H9 (cell line): ENCODE measurements around the gene SPRR2F. TPM values are rescaled to one million over a fixed set of nuclear protein-coding genes. Genes with fewer than 3 reads are reported as not detected.

ENCODE experiments used
- DNase-seq: peaks from one replicate; pipeline ENCODE4 v3.0.0-alpha.2; 2017
- H2AFZ ChIP-seq: one replicate; pipeline ENCODE4 v1.6.1; 2013; ENCODE audit warnings: mild to moderate bottlenecking, low read length, control low read depth, moderate library complexity
- H2AK5ac ChIP-seq: 2 replicates; pipeline ENCODE4 v1.6.1; 2013; ENCODE audit warnings: low read length, control low read depth, mixed read lengths; ENCODE audit not compliant: insufficient read length
- H2BK120ac ChIP-seq: one replicate; pipeline ENCODE4 v1.6.1; 2013; ENCODE audit warnings: low read depth, mild to moderate bottlenecking, low read length, control low read depth, inconsistent platforms; ENCODE audit not compliant: poor library complexity, severe bottlenecking
- H2BK12ac ChIP-seq: 2 replicates; pipeline ENCODE4 v1.6.1; 2013; ENCODE audit warnings: low read length, control low read depth, mixed read lengths, low read depth; ENCODE audit not compliant: insufficient read length
- H2BK15ac ChIP-seq: 2 replicates; pipeline ENCODE4 v1.6.1; 2013; ENCODE audit warnings: low read depth, low read length, control low read depth
- H2BK20ac ChIP-seq: one replicate; pipeline ENCODE4 v1.6.1; 2013; ENCODE audit warnings: low read depth, mild to moderate bottlenecking, low read length, control low read depth, inconsistent platforms; ENCODE audit not compliant: poor library complexity, severe bottlenecking
- H2BK5ac ChIP-seq: 2 replicates; pipeline ENCODE4 v1.6.1; 2013; ENCODE audit warnings: low read length, control low read depth, mixed read lengths; ENCODE audit not compliant: insufficient read length
- H3K14ac ChIP-seq: 2 replicates; pipeline ENCODE4 v1.6.1; 2013; ENCODE audit warnings: low read length, control low read depth; ENCODE audit not compliant: insufficient read depth
- H3K18ac ChIP-seq: 2 replicates; pipeline ENCODE4 v1.6.1; 2013; ENCODE audit warnings: low read depth, mild to moderate bottlenecking, mixed read lengths, low read length, control low read depth; ENCODE audit not compliant: insufficient read length
- H3K23ac ChIP-seq: 2 replicates; pipeline ENCODE4 v1.6.1; 2013; ENCODE audit warnings: low read length, control low read depth, mixed read lengths, low read depth; ENCODE audit not compliant: insufficient read length
- H3K23me2 ChIP-seq: 2 replicates; pipeline ENCODE4 v1.6.1; 2013; ENCODE audit warnings: low read depth, mild to moderate bottlenecking, mixed read lengths, low read length, control low read depth; ENCODE audit not compliant: insufficient read length, poor library complexity, severe bottlenecking
- H3K27ac ChIP-seq: 2 replicates; pipeline ENCODE4 v1.5.1; 2013; ENCODE audit warnings: low read length, control low read depth, mixed read lengths, low read depth; ENCODE audit not compliant: insufficient read length
- H3K27me3 ChIP-seq: 2 replicates; pipeline ENCODE4 v1.6.1; 2013; ENCODE audit warnings: low read length, control low read depth, inconsistent platforms; ENCODE audit not compliant: insufficient read depth
- H3K4ac ChIP-seq: 2 replicates; pipeline ENCODE4 v1.6.1; 2013; ENCODE audit warnings: low read depth, mild to moderate bottlenecking, control low read depth, inconsistent platforms, low read length, moderate library complexity
- H3K4me1 ChIP-seq: 2 replicates; pipeline ENCODE4 v1.6.1; 2013; ENCODE audit warnings: low read length, control low read depth, inconsistent platforms; ENCODE audit not compliant: insufficient read depth
- H3K4me2 ChIP-seq: 2 replicates; pipeline ENCODE4 v1.6.1; 2013; ENCODE audit warnings: low read length, control low read depth, mixed read lengths; ENCODE audit not compliant: insufficient read length, insufficient read depth
- H3K56ac ChIP-seq: 2 replicates; pipeline ENCODE4 v1.6.1; 2013; ENCODE audit warnings: low read depth, mild to moderate bottlenecking, mixed read lengths, low read length, control low read depth; ENCODE audit not compliant: insufficient read length
- H3K79me1 ChIP-seq: 2 replicates; pipeline ENCODE4 v1.6.1; 2013; ENCODE audit warnings: low read depth, mild to moderate bottlenecking, moderate library complexity, low read length, control low read depth, inconsistent platforms; ENCODE audit not compliant: insufficient read depth, poor library complexity, severe bottlenecking
- H3K79me2 ChIP-seq: 2 replicates; pipeline ENCODE4 v1.6.1; 2013; ENCODE audit warnings: low read length, control low read depth, inconsistent platforms; ENCODE audit not compliant: insufficient read depth
- H3K9ac ChIP-seq: 2 replicates; pipeline ENCODE4 v1.6.1; 2013; ENCODE audit warnings: low read length, control low read depth, mixed read lengths; ENCODE audit not compliant: insufficient read length; ENCODE audit errors: extremely low read depth
- H3K9me3 ChIP-seq: one replicate; pipeline ENCODE4 v1.6.1; 2013; ENCODE audit warnings: low read depth, low read length, inconsistent platforms; ENCODE audit not compliant: control insufficient read depth
- H3T11ph ChIP-seq: one replicate; pipeline ENCODE4 v1.6.1; 2013; ENCODE audit warnings: mild to moderate bottlenecking, low read length, control low read depth, inconsistent platforms
- H4K20me1 ChIP-seq: one replicate; pipeline ENCODE4 v1.6.1; 2013; ENCODE audit not compliant: control insufficient read depth, insufficient read length, insufficient read depth
- H4K5ac ChIP-seq: 2 replicates; pipeline ENCODE4 v1.6.1; 2013; ENCODE audit warnings: low read depth, mild to moderate bottlenecking, mixed read lengths, low read length, control low read depth; ENCODE audit not compliant: insufficient read length
- H4K8ac ChIP-seq: replicated peaks from 2 replicates; pipeline ENCODE4 v1.6.1; 2013; ENCODE audit warnings: low read length, control low read depth, mixed read lengths, low read depth; ENCODE audit not compliant: insufficient read length
- H4K91ac ChIP-seq: 2 replicates; pipeline ENCODE4 v1.6.1; 2013; ENCODE audit warnings: low read depth, mild to moderate bottlenecking, moderate library complexity, mixed read lengths, low read length, control low read depth; ENCODE audit not compliant: insufficient read length
- H3K27ac Mint-ChIP-seq, 3 experiments: 2 replicates in 2 of 3; 3 replicates in 1 of 3; pipeline ENCODE4 v1.8.0; 2020 to 2021; ENCODE audit warnings: mixed read lengths in 3 of 3, mild to moderate bottlenecking in 1 of 3, moderate library complexity in 1 of 3
- H3K27me3 Mint-ChIP-seq: 2 replicates; pipeline ENCODE4 v1.8.0; 2021; ENCODE audit warnings: low read depth, mild to moderate bottlenecking, moderate library complexity, mixed read lengths
- H3K36me3 Mint-ChIP-seq, 3 experiments: 2 replicates in 2 of 3; 3 replicates in 1 of 3; pipeline ENCODE4 v1.8.0; 2020 to 2021; ENCODE audit warnings: low read depth in 3 of 3, mixed read lengths in 3 of 3; ENCODE audit not compliant: insufficient read depth in 1 of 3
- H3K4me1 Mint-ChIP-seq, 2 experiments: 2 replicates each; pipeline ENCODE4 v1.8.0; 2020; ENCODE audit warnings: mixed read lengths in 2 of 2
- H3K4me3 Mint-ChIP-seq, 2 experiments: 2 replicates in 1 of 2; 3 replicates in 1 of 2; pipeline ENCODE4 v1.8.0; 2020 to 2021; ENCODE audit warnings: mild to moderate bottlenecking in 2 of 2, mixed read lengths in 2 of 2, moderate library complexity in 1 of 2
- H3K9me3 Mint-ChIP-seq, 2 experiments: 2 replicates in 1 of 2; 3 replicates in 1 of 2; pipeline ENCODE4 v1.8.0; 2020; ENCODE audit warnings: mild to moderate bottlenecking in 2 of 2, mixed read lengths in 2 of 2, moderate library complexity in 1 of 2
- WGBS: extraction: QIAGEN DNeasy Blood & Tissue Kit; methylation state at CpG from one replicate; pipeline ENCODE4 v1.1.7; 2013; ENCODE audit warnings: missing lambda C conversion rate, low lambda C conversion rate, mixed read lengths; ENCODE audit not compliant: insufficient read length; ENCODE audit errors: extremely low coverage; 5-methylcytosine and 5-hydroxymethylcytosine counted together
- total RNA-seq: library from RNA; stranded (reverse); gene quantifications from 2 replicates; pipeline ENCODE4 v1.2.1, GENCODE V29; 2021
- TF ChIP-seq, protein P1 (sequence below): fragments of 200-600 bp; sonication (generic); conservative IDR thresholded peaks from 3 replicates; pipeline ENCODE4 v1.8.0; 2021; ENCODE audit warnings: antibody characterized with exemption, mild to moderate bottlenecking

Gene SPRR2F
- total RNA-seq, 1 experiment from 2014 or later = not detected

DNA sequence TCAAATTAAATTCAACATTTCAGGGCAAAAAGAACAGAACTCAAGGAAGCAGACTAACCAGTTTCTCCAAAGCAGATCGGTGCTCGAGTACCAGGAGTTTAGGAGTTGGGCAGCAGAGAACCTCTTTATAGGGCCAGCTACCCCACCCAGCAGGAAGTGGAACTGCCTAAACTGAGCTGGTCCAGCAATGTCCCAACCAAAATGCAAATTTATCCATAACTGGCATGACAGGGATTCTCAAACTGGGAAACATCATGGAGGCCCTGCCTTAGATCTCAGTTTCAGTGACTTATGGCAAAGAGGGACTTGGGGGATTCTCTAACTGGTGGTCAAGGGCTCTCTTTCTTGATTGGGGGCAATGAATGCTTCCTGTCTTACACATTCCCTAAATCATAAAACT is 41.8 kb downstream of the SPRR2F start, which contains the start of gene SPRR2B:
Gene SPRR2B, minus strand, starts transcription at position 101 of the 400 bp plus-strand sequence. CDS start 772 bp downstream, outside the sequence.
- TF ChIP-seq, protein P1, sequence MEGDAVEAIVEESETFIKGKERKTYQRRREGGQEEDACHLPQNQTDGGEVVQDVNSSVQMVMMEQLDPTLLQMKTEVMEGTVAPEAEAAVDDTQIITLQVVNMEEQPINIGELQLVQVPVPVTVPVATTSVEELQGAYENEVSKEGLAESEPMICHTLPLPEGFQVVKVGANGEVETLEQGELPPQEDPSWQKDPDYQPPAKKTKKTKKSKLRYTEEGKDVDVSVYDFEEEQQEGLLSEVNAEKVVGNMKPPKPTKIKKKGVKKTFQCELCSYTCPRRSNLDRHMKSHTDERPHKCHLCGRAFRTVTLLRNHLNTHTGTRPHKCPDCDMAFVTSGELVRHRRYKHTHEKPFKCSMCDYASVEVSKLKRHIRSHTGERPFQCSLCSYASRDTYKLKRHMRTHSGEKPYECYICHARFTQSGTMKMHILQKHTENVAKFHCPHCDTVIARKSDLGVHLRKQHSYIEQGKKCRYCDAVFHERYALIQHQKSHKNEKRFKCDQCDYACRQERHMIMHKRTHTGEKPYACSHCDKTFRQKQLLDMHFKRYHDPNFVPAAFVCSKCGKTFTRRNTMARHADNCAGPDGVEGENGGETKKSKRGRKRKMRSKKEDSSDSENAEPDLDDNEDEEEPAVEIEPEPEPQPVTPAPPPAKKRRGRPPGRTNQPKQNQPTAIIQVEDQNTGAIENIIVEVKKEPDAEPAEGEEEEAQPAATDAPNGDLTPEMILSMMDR = no peak
- no peak within 1 kb of the TSS for H2BK12ac ChIP-seq
- no peaks in the 10 kb centered on the region for H3K9me3 ChIP-seq
- no peak within 1 kb of the TSS for H2AK5ac ChIP-seq
- H3K9ac ChIP-seq = no peak within 1 kb of the TSS
- no peak within 1 kb of the TSS for H3K23ac ChIP-seq
- no peaks in the 10 kb centered on the region for H4K20me1 ChIP-seq
- H3K27ac ChIP-seq = no peak within 1 kb of the TSS
- no peak within 1 kb of the TSS for H2BK15ac ChIP-seq
- H3K18ac ChIP-seq = no peak within 1 kb of the TSS
- Mint-ChIP-seq H3K36me3 (no peaks in the 10 kb centered on the region), H3K4me3 (no peak within 1 kb of the TSS), H3K4me1 (no peaks in the 10 kb centered on the region), H3K27ac (0 out of 7 replicates have a peak within 1 kb of the TSS, but pooled peaks of 1 of the 3 experiments have one; percentile 41), H3K9me3 (no peaks in the 10 kb centered on the region), H3K27me3 (peaks cover 3% of the 10 kb centered on the region; the same call in 1 of the 2 replicates)
- H3K4ac ChIP-seq = no peak within 1 kb of the TSS
- H4K91ac ChIP-seq = no peak within 1 kb of the TSS
- no CpG with 5 or more reads among the region's 2 CpGs for WGBS
- H3K79me2 ChIP-seq = no peaks in the 10 kb centered on the region
- no peaks in the 10 kb centered on the region for H3K4me1 ChIP-seq
- no peak within 1 kb of the TSS for H2BK5ac ChIP-seq
- H3K56ac ChIP-seq = no peak within 1 kb of the TSS
- H3K4me2 ChIP-seq = no peak within 1 kb of the TSS
- no peak within 1 kb of the TSS for H4K5ac ChIP-seq
- H3K14ac ChIP-seq = no peak within 1 kb of the TSS
- no peak within 1 kb of the TSS for H4K8ac ChIP-seq
- no peaks in the 10 kb centered on the region for H3K27me3 ChIP-seq
- no peak within 1 kb of the TSS for H3T11ph ChIP-seq
- H2BK20ac ChIP-seq = no peak within 1 kb of the TSS
- H3K23me2 ChIP-seq = no peaks in the 10 kb centered on the region
- no peaks in the 10 kb centered on the region for H3K79me1 ChIP-seq
- DNase-seq = no peak
- no peak within 1 kb of the TSS for H2AFZ ChIP-seq
- H2BK120ac ChIP-seq = no peak within 1 kb of the TSS
